ENCODE measurements around the gene GAL3ST2. TPM values are rescaled to one million over a fixed set of nuclear protein-coding genes. Genes with fewer than 3 reads are reported as not detected.

Gene GAL3ST2
- total and polyA plus RNA-seq, 2 of the 8 experiments (the other 6 are each of a cell fraction or from before 2014, with no cell fraction given) = not detected

- TF ChIP-seq CHD7 (IDR thresholded peaks at IDR 0.05; ENCODE audit: insufficient replicate concordance, low read length) (no peak), ATF3 (IDR thresholded peaks at IDR 0.05; ENCODE audit: insufficient read depth, low read depth, low read length) (no peak), CBX8 (IDR thresholded peaks at IDR 0.05; ENCODE audit: borderline replicate concordance, low read depth, low read length) (no peak), EGR1 (IDR thresholded peaks at IDR 0.05; ENCODE audit: borderline replicate concordance, low read depth, low read length) (no peak), KDM4A (IDR thresholded peaks at IDR 0.05; ENCODE audit: low read depth, low read length, severe bottlenecking) (no peak), GTF2F1 (IDR thresholded peaks at IDR 0.05; ENCODE audit: borderline replicate concordance, low read depth, low read length) (no peak), FOSL1 (IDR thresholded peaks at IDR 0.05; ENCODE audit: insufficient read depth, low read depth, low read length) (no peak), TCF12 (IDR thresholded peaks at IDR 0.05; ENCODE audit: low read depth, low read length) (no peak), BCL11A (IDR thresholded peaks at IDR 0.05; ENCODE audit: low read depth in 2 of 2, low read length in 2 of 2) (no peak), KDM5A (IDR thresholded peaks at IDR 0.05; ENCODE audit: low read length) (no peak)
Observed at GRCh38 chr2:241794250-241794823, 17.7 kb downstream of the GAL3ST2 start (continued).

Data from H1 (cell line).